OCI-LY3 (cell line): Measurements from ENCODE around the gene OSBPL9.

ENCODE experiments used
- H2AFZ ChIP-seq: fragments of 200-600, 300-600 bp; shearing (Covaris generic); 2 replicates; pipeline ENCODE4 v1.6.0; 2014; ENCODE audit warnings: antibody characterized with exemption, low read depth, low read length
- H3K27ac ChIP-seq: fragments of 200-600, 300-600 bp; sonication (generic); 2 replicates; pipeline ENCODE4 v1.5.1; 2014; ENCODE audit warnings: mild to moderate bottlenecking, low read length, moderate library complexity, mixed read lengths
- H3K27me3 ChIP-seq: fragments of 200-600, 300-600 bp; sonication (generic); 2 replicates; pipeline ENCODE4 v1.6.1; 2014; ENCODE audit warnings: low read depth, low read length, mixed read lengths
- H3K36me3 ChIP-seq: fragments of 200-600, 300-600 bp; sonication (generic); replicated peaks from 2 replicates; pipeline ENCODE3; 2014; ENCODE audit warnings: low read depth, low read length, mixed read lengths
- H3K4me1 ChIP-seq: fragments of 300-600, 200-600 bp; sonication (generic); 2 replicates; pipeline ENCODE4 v1.6.1; 2014; ENCODE audit warnings: low read length, mixed read lengths
- H3K4me2 ChIP-seq: fragments of 200-600, 300-600 bp; sonication (generic); 2 replicates; pipeline ENCODE4 v1.6.1; 2014; ENCODE audit warnings: low read length, mixed read lengths
- H3K4me3 ChIP-seq: fragments of 300-600, 200-600 bp; sonication (generic); 2 replicates; pipeline ENCODE4 v1.5.1; 2014; ENCODE audit warnings: antibody characterized with exemption, mild to moderate bottlenecking, low read length, moderate library complexity
- H3K79me2 ChIP-seq: fragments of 300-600, 200-600 bp; shearing (Covaris generic); 2 replicates; pipeline ENCODE4 v1.6.1; 2014; ENCODE audit warnings: mild to moderate bottlenecking, low read length, mixed read lengths
- H3K9ac ChIP-seq: fragments of 300-600, 200-600 bp; shearing (Covaris generic); 2 replicates; pipeline ENCODE4 v1.6.0; 2014; ENCODE audit warnings: mild to moderate bottlenecking, low read length, moderate library complexity
- H3K9me3 ChIP-seq: fragments of 200-600, 300-600 bp; shearing (Covaris generic); 2 replicates; pipeline ENCODE4 v1.6.1; 2014; ENCODE audit warnings: low read length, mixed read lengths; ENCODE audit not compliant: insufficient read depth
- H4K20me1 ChIP-seq: fragments of 200-600, 300-600 bp; sonication (generic); 2 replicates; pipeline ENCODE4 v1.6.1; 2016; ENCODE audit warnings: low read length, mixed read lengths; ENCODE audit not compliant: insufficient read depth
- EZH2phosphoT487 ChIP-seq: fragments of 200-600 bp; shearing (Covaris generic); IDR thresholded peaks from 2 replicates; pipeline ENCODE4 v1.6.1; 2018; ENCODE audit warnings: antibody characterized with exemption, mixed run types, low read depth
- TF ChIP-seq, protein P1 (sequence below): fragments of 200-600, 300-600 bp; sonication (generic); IDR thresholded peaks from 2 replicates; pipeline ENCODE4 v1.5.1; 2014; ENCODE audit warnings: antibody characterized with exemption, low read length, low read depth

The OSBPL9 gene

DNA sequence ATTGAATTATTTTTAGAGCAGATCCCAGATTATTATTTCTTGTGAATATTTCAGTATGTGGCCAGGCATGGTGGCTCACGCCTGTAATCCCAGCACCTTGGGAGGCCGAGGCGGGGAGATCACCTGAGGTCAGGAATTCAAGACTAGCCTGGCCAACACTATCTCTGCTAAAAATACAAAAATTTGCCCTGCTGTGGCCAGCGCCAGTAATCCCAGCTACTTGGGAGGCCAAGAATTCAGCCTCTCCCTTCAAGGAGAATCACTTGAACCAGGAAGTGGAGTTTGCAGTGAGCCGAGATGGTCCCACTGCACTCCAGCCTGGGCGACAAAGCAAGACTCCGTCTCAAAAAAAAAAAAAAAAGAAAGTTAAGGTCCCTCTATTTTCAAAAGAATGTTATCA, 4.3 kb downstream of the OSBPL9 start:
- H3K9me3 ChIP-seq, result no peaks in the 10 kb centered on the region
- no peak overlapping the region for H3K27ac ChIP-seq
- H3K4me1 ChIP-seq, result peaks cover 5% of the 10 kb centered on the region
- H2AFZ ChIP-seq, result no peak overlapping the region
- TF ChIP-seq EZH2phosphoT487, result no peak
- TF ChIP-seq, protein P1, sequence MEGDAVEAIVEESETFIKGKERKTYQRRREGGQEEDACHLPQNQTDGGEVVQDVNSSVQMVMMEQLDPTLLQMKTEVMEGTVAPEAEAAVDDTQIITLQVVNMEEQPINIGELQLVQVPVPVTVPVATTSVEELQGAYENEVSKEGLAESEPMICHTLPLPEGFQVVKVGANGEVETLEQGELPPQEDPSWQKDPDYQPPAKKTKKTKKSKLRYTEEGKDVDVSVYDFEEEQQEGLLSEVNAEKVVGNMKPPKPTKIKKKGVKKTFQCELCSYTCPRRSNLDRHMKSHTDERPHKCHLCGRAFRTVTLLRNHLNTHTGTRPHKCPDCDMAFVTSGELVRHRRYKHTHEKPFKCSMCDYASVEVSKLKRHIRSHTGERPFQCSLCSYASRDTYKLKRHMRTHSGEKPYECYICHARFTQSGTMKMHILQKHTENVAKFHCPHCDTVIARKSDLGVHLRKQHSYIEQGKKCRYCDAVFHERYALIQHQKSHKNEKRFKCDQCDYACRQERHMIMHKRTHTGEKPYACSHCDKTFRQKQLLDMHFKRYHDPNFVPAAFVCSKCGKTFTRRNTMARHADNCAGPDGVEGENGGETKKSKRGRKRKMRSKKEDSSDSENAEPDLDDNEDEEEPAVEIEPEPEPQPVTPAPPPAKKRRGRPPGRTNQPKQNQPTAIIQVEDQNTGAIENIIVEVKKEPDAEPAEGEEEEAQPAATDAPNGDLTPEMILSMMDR, result no peak
- H3K79me2 ChIP-seq, result peaks cover 5% of the 10 kb centered on the region; the same call in 1 of the 2 replicates
- H3K27me3 ChIP-seq, result no peaks in the 10 kb centered on the region
- H3K9ac ChIP-seq, result no peak overlapping the region
- H3K36me3 ChIP-seq, result no peaks in the 10 kb centered on the region
- no peak overlapping the region for H3K4me2 ChIP-seq
- no peaks in the 10 kb centered on the region for H4K20me1 ChIP-seq
- no peak overlapping the region for H3K4me3 ChIP-seq

DNA sequence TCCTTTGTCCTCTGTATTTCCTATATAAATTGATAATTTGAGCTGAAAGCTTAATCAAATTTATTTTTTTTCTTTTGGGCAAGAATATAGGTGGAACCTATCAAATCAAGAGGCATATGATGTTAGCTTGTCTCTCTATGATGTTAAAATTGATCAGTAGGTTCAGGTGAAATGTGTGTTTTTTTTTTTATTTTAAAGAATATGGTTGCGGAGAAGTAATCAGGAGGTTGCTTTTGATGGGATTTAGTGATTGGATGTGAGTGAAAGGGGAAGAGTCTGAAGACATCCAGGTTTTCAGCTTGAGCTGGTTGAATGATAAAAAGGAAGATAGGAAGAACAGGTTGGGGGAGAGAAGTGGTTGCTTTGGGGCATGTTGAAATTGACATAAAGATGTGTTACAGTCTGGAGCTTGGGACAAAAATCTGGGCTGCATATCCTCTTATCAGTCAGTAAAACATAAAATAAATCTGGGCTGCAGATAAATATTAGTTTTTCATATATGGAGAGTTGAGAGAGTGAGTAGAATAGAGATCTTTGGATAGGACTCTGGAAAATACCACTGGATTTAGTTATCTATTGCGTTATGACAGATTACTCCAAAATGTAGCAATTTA, 5.1 kb downstream of the OSBPL9 start:
- Histone ChIP-seq H4K20me1 (no peaks in the 10 kb centered on the region), H3K9me3 (no peaks in the 10 kb centered on the region), H2AFZ (no peak overlapping the region), H3K36me3 (no peaks in the 10 kb centered on the region), H3K9ac (no peak overlapping the region), H3K27ac (no peak overlapping the region), H3K4me3 (no peak overlapping the region), H3K79me2 (peaks cover 5% of the 10 kb centered on the region; the same call in 1 of the 2 replicates), H3K4me2 (no peak overlapping the region), H3K27me3 (no peaks in the 10 kb centered on the region), H3K4me1 (peaks cover 5% of the 10 kb centered on the region)
- no peak for TF ChIP-seq EZH2phosphoT487
- TF ChIP-seq, protein P1, result no peak

DNA sequence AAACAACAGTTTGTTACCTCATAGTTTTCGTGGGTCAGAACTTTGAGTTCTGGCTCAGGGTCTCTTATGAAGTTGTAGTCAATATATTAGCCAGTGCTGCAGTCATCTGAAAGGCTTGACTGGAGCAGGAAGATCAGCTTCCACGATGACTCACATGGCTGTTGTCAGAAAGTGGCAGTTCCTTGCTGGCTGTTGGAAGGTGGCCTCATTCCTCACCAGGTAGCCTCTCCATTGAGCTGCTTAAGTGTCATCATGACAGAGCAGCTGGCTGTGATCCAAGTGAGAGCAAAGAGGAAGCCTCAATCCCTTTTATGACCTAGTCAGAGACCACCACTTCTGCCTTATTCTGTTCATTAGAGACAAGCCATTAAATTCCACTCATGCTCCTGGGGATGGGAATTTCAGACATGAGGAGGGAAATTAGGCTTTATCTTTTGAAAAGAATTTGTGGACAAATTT, 5.6 kb downstream of the OSBPL9 start:
- Histone ChIP-seq H3K9me3 (no peaks in the 10 kb centered on the region), H3K79me2 (peaks cover 3% of the 10 kb centered on the region; the same call in 1 of the 2 replicates), H3K27me3 (no peaks in the 10 kb centered on the region), H3K36me3 (no peaks in the 10 kb centered on the region), H3K4me2 (no peak overlapping the region), H3K4me1 (peaks cover 3% of the 10 kb centered on the region), H3K9ac (no peak overlapping the region), H4K20me1 (no peaks in the 10 kb centered on the region), H2AFZ (no peak overlapping the region), H3K27ac (no peak overlapping the region), H3K4me3 (no peak overlapping the region)
- TF ChIP-seq, protein P1, result no peak
- no peak for TF ChIP-seq EZH2phosphoT487

DNA sequence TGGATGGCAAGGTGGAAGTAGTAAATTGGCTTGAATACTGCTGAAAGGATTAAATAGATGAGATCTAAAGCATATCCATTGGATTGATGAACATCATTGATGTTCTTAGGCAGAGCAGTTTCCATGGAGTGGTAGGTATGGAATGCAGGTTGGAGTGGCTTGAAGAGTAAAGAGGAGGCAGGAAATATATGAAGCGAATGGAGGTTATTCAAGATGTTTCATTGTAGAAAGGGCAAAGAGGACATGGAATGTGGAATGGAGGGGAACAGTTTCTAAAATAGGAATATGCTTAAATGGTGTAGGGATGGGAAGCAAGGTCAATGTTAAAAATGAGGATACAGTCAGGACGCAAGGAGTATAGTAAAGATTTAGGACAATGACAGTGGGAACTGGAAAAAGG, 6.1 kb downstream of the OSBPL9 start:
- Histone ChIP-seq H3K36me3 (no peaks in the 10 kb centered on the region), H3K9me3 (no peaks in the 10 kb centered on the region), H3K79me2 (no peaks in the 10 kb centered on the region), H3K27ac (no peak overlapping the region), H4K20me1 (no peaks in the 10 kb centered on the region), H3K27me3 (no peaks in the 10 kb centered on the region), H3K4me2 (no peak overlapping the region), H3K9ac (no peak overlapping the region), H2AFZ (no peak overlapping the region), H3K4me1 (no peaks in the 10 kb centered on the region), H3K4me3 (no peak overlapping the region)
- TF ChIP-seq, protein P1, result no peak
- TF ChIP-seq EZH2phosphoT487, result no peak
